ENCODE data around the gene MAP2K1. TPM values are rescaled to one million over a fixed set of nuclear protein-coding genes. Genes with fewer than 3 reads are reported as not detected.
A peak's percentile ranks its signal among the peaks of the same experiment; 100 is the strongest.
"Not testable (repeated sequence)": the region's sequence is repeated elsewhere in the genome, so short reads cannot be mapped to it uniquely, and the experiment has no call there.

The MAP2K1 gene
- total and polyA plus RNA-seq, 2 experiments from 2014 or later: 20.1 to 46.3 TPM

GRCh38 chr15:66502491-66502890, 115.8 kb downstream of the MAP2K1 start:
- Histone ChIP-seq H3K9me3 (ENCODE audit: low read depth) (no peaks in the 10 kb centered on the region), H3K4me3 (no peak overlapping the region), H3K79me2 (peaks cover 59% of the 10 kb centered on the region), H3K4me1 (ENCODE audit: insufficient read depth) (peaks cover 13% of the 10 kb centered on the region), H4K20me1 (ENCODE audit: insufficient read depth, poor library complexity, severe bottlenecking) (peaks cover 31% of the 10 kb centered on the region), H3K27me3 (no peaks in the 10 kb centered on the region), H2AFZ (no peak overlapping the region), H3K4me2 (peak overlapping the region; percentile 91), H3K27ac (peak overlapping the region; percentile 99), H3K9me2 (replicated peaks; ENCODE audit: insufficient read depth) (no peaks in the 10 kb centered on the region), H3K36me3 (replicated peaks; ENCODE audit: insufficient read depth, low read depth) (peaks cover 11% of the 10 kb centered on the region)
- no peak for DNase-seq (ENCODE audit: low spot score)
- no peak for TF ChIP-seq EZH2 (IDR thresholded peaks at IDR 0.05; ENCODE audit: borderline replicate concordance)
- TF ChIP-seq, protein P1, sequence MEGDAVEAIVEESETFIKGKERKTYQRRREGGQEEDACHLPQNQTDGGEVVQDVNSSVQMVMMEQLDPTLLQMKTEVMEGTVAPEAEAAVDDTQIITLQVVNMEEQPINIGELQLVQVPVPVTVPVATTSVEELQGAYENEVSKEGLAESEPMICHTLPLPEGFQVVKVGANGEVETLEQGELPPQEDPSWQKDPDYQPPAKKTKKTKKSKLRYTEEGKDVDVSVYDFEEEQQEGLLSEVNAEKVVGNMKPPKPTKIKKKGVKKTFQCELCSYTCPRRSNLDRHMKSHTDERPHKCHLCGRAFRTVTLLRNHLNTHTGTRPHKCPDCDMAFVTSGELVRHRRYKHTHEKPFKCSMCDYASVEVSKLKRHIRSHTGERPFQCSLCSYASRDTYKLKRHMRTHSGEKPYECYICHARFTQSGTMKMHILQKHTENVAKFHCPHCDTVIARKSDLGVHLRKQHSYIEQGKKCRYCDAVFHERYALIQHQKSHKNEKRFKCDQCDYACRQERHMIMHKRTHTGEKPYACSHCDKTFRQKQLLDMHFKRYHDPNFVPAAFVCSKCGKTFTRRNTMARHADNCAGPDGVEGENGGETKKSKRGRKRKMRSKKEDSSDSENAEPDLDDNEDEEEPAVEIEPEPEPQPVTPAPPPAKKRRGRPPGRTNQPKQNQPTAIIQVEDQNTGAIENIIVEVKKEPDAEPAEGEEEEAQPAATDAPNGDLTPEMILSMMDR (IDR thresholded peaks at IDR 0.05; ENCODE audit: poor library complexity): no peak
- TF ChIP-seq EZH2phosphoT487 (IDR thresholded peaks at IDR 0.05; ENCODE audit: low read depth, severe bottlenecking, unreplicated experiment): no peak
- 90% methylated on average over 10 of the region's 10 CpGs for WGBS (ENCODE audit: low lambda C conversion rate, missing lambda C conversion rate)

DNA sequence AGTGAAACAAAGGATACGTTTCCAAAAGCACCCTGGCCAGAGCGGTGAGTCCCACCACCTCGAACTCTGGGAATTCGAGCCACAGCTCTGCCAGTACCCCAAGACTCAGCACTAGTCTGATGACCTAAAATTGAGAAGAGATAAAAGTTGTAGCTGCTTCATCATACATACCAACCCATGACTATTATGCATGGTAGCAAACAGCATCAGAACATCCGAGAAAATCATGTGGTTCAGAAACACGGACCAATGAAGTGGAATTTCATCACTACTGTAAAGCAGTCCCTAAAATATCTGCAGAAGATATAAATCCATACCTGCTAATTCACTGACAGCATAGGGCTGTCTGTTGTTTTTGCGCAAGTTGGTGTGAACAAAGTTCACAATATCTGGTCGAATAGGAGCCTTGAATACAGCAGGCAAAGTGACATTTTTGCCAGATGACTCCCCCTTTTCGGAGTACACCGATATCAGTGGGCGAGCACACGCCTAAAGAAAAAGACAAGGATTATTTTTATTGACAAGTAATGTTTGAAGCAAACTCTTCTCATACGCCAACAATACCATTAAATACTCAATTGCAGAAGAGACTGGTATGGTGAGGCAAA, 116.4 kb downstream of the MAP2K1 start:
- Histone ChIP-seq H3K27ac (peak overlapping the region; percentile 99), H3K79me2 (peaks cover 59% of the 10 kb centered on the region), H3K36me3 (replicated peaks; ENCODE audit: insufficient read depth, low read depth) (peaks cover 11% of the 10 kb centered on the region), H3K4me2 (peak overlapping the region; percentile 91), H3K4me3 (peak overlapping the region; percentile 91), H3K4me1 (ENCODE audit: insufficient read depth) (peaks cover 13% of the 10 kb centered on the region), H4K20me1 (ENCODE audit: insufficient read depth, poor library complexity, severe bottlenecking) (peaks cover 31% of the 10 kb centered on the region)
- not testable (repeated sequence) for H3K9me3 ChIP-seq (ENCODE audit: low read depth); DNase-seq (ENCODE audit: low spot score); H3K9me2 ChIP-seq (replicated peaks; ENCODE audit: insufficient read depth); H3K27me3 ChIP-seq; H2AFZ ChIP-seq
- 41% methylated on average over 13 of the region's 13 CpGs for WGBS (ENCODE audit: low lambda C conversion rate, missing lambda C conversion rate)

DNA sequence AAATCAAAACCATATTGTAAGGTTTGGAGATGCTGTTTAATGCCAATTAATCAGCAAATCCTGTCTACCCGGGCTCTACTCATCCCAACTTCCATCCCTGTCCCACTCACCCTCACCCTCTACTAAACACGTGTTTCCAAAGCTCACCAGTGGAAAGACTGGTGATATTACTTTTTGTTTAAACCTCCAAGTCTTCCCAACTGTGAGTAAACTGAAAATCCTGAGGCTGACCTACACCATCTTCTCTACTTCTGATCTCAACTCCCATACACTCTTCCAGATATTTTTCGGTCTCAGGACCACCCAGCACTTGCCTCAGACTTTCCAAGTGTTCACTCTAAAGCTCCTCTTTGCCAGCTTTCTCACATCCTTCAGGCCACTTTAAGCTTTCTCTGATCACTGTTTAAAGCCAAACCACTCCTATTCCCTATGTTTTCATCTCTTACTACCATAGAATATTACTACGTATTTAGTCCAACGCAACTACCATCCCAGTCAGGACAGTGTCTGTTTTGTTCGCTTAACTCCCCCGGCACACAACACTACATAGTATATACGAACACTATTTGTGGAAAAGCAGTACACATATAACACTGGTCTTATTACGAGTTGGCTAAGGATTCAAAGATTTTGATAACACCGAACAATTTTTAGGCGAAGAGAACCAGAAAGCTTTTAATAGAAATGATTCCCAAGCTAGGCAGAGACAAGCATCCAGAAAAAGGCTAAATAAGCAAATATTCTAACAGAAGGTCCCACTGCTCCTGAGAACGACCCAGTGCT, 117.3 kb downstream of the MAP2K1 start:
- Histone ChIP-seq H3K27ac (peak overlapping the region; percentile 99), H3K9me2 (replicated peaks; ENCODE audit: insufficient read depth) (no peaks in the 10 kb centered on the region), H3K36me3 (replicated peaks; ENCODE audit: insufficient read depth, low read depth) (peaks cover 11% of the 10 kb centered on the region), H3K27me3 (no peaks in the 10 kb centered on the region), H3K4me1 (ENCODE audit: insufficient read depth) (peaks cover 13% of the 10 kb centered on the region), H2AFZ (no peak overlapping the region), H3K4me2 (peak overlapping the region; percentile 91), H3K9me3 (ENCODE audit: low read depth) (no peaks in the 10 kb centered on the region), H4K20me1 (ENCODE audit: insufficient read depth, poor library complexity, severe bottlenecking) (peaks cover 31% of the 10 kb centered on the region), H3K4me3 (peak overlapping the region; percentile 91), H3K79me2 (peaks cover 63% of the 10 kb centered on the region)
- TF ChIP-seq EZH2phosphoT487 (IDR thresholded peaks at IDR 0.05; ENCODE audit: low read depth, severe bottlenecking, unreplicated experiment) (no peak), EZH2 (IDR thresholded peaks at IDR 0.05; ENCODE audit: borderline replicate concordance) (no peak)
- TF ChIP-seq, protein P1 (IDR thresholded peaks at IDR 0.05; ENCODE audit: poor library complexity): no peak
- WGBS (ENCODE audit: low lambda C conversion rate, missing lambda C conversion rate): under 1% methylated on average over 12 of the region's 12 CpGs
- no peak for DNase-seq (ENCODE audit: low spot score)

All from hepatocyte (in vitro differentiated cells).